ENCODE results near the gene SDC1. TPM values are rescaled to one million over a fixed set of nuclear protein-coding genes. Genes with fewer than 3 reads are reported as not detected.

The SDC1 gene
- polyA plus RNA-seq, 4 donors: 36.9 to 89.9 (median 58.3) TPM

DNA sequence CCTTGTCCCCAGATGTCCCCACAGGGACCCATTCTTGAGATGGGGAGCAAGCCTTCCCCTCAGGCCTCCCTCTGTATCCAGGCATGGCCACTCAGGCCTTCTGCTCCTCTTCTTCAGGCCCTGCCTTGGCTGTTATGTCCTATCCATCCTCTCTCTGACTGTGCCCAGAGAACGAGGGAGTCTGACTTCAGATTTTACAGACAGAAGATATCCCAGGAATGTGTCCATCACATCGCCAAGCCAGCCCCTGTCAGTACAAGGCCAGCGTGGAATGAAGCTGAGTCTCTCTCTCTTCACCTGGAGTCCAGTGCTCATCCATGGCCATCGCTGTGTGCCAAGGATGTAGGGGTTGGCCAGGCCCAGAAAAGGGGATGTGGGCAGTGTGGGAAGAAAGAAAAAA, 57.6 kb downstream of the SDC1 start:
- Histone ChIP-seq H3K4me1 (ENCODE audit: control insufficient read depth in 3 of 3, insufficient read depth in 2 of 3, low read depth in 1 of 3, low read length in 2 of 3) (peaks cover 0 to 21% (median 0%) of the 10 kb centered on the region in 3 donors), H3K9me3 (ENCODE audit: control insufficient read depth in 2 of 2, insufficient read depth in 1 of 2, low read depth in 1 of 2, low read length in 1 of 2) (no peaks in the 10 kb centered on the region), H3K27ac (ENCODE audit: low read depth in 1 of 3, low read length in 2 of 3) (no peak overlapping the region), H3K27me3 (ENCODE audit: control insufficient read depth in 3 of 3, insufficient read depth in 3 of 3, low read length in 3 of 3) (no peaks in the 10 kb centered on the region), H3K36me3 (ENCODE audit: control insufficient read depth in 3 of 3, insufficient read depth in 2 of 3, low read depth in 1 of 3, low read length in 3 of 3) (no peaks in the 10 kb centered on the region), H3K4me3 (ENCODE audit: low read depth in 1 of 3, low read length in 3 of 3) (no peak overlapping the region)
- DNase-seq (no peak), FAIRE-seq (no peak)
- 84 to 89% (median 86%) methylated on average over 4 of the region's 4 CpGs for WGBS, 3 donors

DNA sequence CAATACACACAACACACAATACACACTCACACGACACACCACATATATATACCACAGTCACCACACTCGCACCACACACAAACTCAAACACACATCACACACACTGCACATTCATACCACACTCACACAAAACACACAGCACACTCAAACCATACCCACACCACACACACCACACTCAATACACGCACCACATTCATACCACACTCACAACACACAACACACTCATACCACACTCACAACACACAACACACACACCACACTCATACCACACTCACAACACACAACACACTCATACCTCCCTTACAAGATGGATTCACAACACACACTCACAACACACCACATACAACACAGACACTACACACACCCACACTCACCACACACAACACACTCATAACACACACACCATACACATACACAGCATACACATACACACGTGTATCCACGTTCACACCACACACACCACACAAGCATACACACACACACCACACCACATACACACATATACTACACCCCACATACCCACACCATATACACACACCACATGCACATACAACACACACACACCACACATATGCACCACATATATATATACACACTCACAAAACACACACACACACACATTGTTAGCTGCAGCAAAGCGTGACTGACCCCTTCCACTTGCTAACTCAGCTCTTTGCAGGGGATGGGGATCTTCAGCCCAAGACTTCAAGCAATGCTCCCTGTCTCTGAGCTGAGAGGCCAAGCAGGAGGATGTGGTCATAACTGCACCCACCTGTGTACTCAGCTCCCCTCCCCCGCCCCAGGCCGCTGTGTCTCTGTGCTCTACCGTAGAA, 59.0 kb downstream of the SDC1 start:
- FAIRE-seq: no peak

DNA sequence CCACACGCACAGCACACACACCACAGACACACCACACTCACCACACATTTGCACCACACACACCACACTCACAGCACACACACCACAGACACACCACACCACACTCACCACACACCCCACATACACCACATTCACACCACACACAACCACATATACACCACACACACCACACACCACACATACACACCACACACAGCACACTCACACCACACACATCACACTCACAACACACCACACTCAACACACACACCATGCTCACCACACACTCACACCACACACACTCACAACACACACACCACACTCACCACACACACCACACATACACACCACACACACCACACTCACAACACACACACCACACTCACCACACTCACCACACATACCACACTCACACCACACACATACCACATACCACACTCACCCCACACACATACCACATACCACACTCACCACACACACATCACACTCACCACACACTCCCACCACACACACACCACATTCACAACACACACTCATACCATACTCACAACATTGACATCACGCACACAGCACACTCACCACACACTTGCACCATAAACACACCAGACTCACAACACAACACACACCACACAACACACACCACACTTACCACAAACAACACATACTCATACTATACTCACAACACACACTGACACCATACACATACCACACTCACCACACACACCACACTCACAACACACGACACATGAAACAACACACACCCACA, 60.0 kb downstream of the SDC1 start:
- H3K27ac ChIP-seq (ENCODE audit: low read depth in 1 of 3, low read length in 2 of 3): no peak overlapping the region
- no peaks in the 10 kb centered on the region for H3K9me3 ChIP-seq (ENCODE audit: control insufficient read depth in 2 of 2, insufficient read depth in 1 of 2, low read depth in 1 of 2, low read length in 1 of 2)
- H3K4me3 ChIP-seq (ENCODE audit: low read depth in 1 of 3, low read length in 3 of 3): no peak overlapping the region
- peaks cover 0 to under 1% (median 0%) of the 10 kb centered on the region in 3 donors for H3K4me1 ChIP-seq (ENCODE audit: control insufficient read depth in 3 of 3, insufficient read depth in 2 of 3, low read depth in 1 of 3, low read length in 2 of 3)
- no peak for FAIRE-seq
- WGBS, 3 donors: 84 to 93% (median 92%) methylated on average over 3 of the region's 3 CpGs
- H3K27me3 ChIP-seq (ENCODE audit: control insufficient read depth in 3 of 3, insufficient read depth in 3 of 3, low read length in 3 of 3): no peaks in the 10 kb centered on the region
- peaks cover 0 to 3% (median 0%) of the 10 kb centered on the region in 3 donors for H3K36me3 ChIP-seq (ENCODE audit: control insufficient read depth in 3 of 3, insufficient read depth in 2 of 3, low read depth in 1 of 3, low read length in 3 of 3)
- DNase-seq: no peak

More for the DNA sequence above, 59.0 kb downstream of the SDC1 start:
- Histone ChIP-seq H3K36me3 (ENCODE audit: control insufficient read depth in 3 of 3, insufficient read depth in 2 of 3, low read depth in 1 of 3, low read length in 3 of 3) (peaks cover 0 to 3% (median 0%) of the 10 kb centered on the region in 3 donors), H3K27ac (ENCODE audit: low read depth in 1 of 3, low read length in 2 of 3) (no peak overlapping the region), H3K27me3 (ENCODE audit: control insufficient read depth in 3 of 3, insufficient read depth in 3 of 3, low read length in 3 of 3) (no peaks in the 10 kb centered on the region), H3K4me1 (ENCODE audit: control insufficient read depth in 3 of 3, insufficient read depth in 2 of 3, low read depth in 1 of 3, low read length in 2 of 3) (peaks cover 0 to 10% (median 0%) of the 10 kb centered on the region in 3 donors), H3K4me3 (ENCODE audit: low read depth in 1 of 3, low read length in 3 of 3) (no peak overlapping the region), H3K9me3 (ENCODE audit: control insufficient read depth in 2 of 2, insufficient read depth in 1 of 2, low read depth in 1 of 2, low read length in 1 of 2) (no peaks in the 10 kb centered on the region)
- WGBS, 3 donors: 81 to 89% (median 88%) methylated on average over 9 of the region's 9 CpGs
- no peak for DNase-seq

DNA sequence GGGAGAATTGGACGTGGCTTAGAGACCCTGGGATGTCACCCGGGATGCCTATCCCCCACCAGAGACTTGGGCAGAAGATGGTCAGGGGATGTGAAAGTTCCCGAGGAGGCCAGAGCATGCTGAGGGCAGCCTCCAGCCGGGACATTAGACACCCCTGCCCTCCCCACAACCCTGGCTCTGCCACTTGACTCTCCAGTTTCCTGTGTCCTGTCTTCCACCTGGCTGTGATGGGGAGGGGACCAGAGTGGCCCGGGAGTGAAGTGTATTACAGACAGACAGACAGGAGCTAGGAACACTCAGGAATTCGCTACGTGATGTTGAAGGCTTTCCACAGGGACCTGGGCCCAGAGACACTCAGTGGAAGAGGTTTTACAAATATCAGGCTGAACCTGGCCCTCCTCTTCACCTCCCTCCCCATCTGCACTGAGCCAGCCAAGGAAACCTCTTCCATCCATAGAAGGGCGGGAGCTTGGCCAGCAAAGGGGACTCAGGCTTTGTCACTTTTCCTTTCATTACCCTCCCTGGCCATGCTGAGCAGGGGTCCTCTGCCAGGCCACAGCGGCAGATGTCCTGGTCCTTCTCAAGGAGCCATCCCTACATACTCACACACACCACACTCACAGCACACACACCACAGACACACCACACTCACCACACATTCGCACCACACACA, 60.7 kb downstream of the SDC1 start:
- FAIRE-seq: no peak
- H3K4me3 ChIP-seq (ENCODE audit: low read depth in 1 of 3, low read length in 3 of 3): no peak overlapping the region
- DNase-seq: no peak
- 68 to 86% (median 76%) methylated on average over 10 of the region's 10 CpGs for WGBS, 3 donors
- H3K36me3 ChIP-seq (ENCODE audit: control insufficient read depth in 3 of 3, insufficient read depth in 2 of 3, low read depth in 1 of 3, low read length in 3 of 3): peaks cover 0 to 3% (median 0%) of the 10 kb centered on the region in 3 donors
- no peak overlapping the region for H3K27ac ChIP-seq (ENCODE audit: low read depth in 1 of 3, low read length in 2 of 3)
- no peaks in the 10 kb centered on the region for H3K4me1 ChIP-seq (ENCODE audit: control insufficient read depth in 3 of 3, insufficient read depth in 2 of 3, low read depth in 1 of 3, low read length in 2 of 3)
- H3K27me3 ChIP-seq (ENCODE audit: control insufficient read depth in 3 of 3, insufficient read depth in 3 of 3, low read length in 3 of 3): no peaks in the 10 kb centered on the region
- no peaks in the 10 kb centered on the region for H3K9me3 ChIP-seq (ENCODE audit: control insufficient read depth in 2 of 2, insufficient read depth in 1 of 2, low read depth in 1 of 2, low read length in 1 of 2)

DNA sequence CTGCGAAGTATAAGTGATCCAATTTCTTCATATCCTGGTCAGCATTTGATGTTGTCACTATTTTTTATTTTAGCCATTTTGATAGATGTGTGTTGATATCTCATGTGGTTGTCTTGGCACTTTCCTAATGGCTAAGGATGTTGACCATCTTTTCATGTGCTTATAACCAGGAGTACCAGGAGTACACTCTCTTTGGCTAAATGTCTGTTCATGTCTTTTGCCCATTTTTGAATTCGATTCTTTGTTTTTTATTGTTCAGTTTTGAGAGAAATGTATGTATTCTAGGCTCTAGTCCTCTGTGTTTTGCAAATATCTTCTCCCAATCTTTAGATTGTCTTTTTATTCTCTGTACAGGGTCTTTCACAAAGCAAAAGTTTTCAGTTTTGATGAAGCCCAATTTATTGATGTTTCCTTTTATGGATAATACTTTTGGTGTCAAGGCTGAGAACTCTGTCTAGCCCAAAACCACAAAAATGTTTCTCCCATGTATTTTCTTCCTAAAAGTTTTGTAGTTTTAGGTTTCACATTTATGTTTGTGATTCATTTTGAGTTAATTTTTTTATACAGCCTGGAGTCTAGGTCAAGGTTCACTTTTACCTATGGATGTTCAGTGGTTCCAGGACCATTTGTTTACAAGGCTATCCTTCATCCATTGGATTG, 65.4 kb downstream of the SDC1 start:
- Histone ChIP-seq H3K9me3 (ENCODE audit: control insufficient read depth in 2 of 2, insufficient read depth in 1 of 2, low read depth in 1 of 2, low read length in 1 of 2) (no peaks in the 10 kb centered on the region), H3K27me3 (ENCODE audit: control insufficient read depth in 3 of 3, insufficient read depth in 3 of 3, low read length in 3 of 3) (no peaks in the 10 kb centered on the region), H3K4me1 (ENCODE audit: control insufficient read depth in 3 of 3, insufficient read depth in 2 of 3, low read depth in 1 of 3, low read length in 2 of 3) (peaks cover 2 to 21% (median 8%) of the 10 kb centered on the region in 3 donors), H3K4me3 (ENCODE audit: low read depth in 1 of 3, low read length in 3 of 3) (no peak overlapping the region), H3K27ac (ENCODE audit: low read depth in 1 of 3, low read length in 2 of 3) (no peak overlapping the region), H3K36me3 (ENCODE audit: control insufficient read depth in 3 of 3, insufficient read depth in 2 of 3, low read depth in 1 of 3, low read length in 3 of 3) (peaks cover 0 to 3% (median 0%) of the 10 kb centered on the region in 3 donors)
- no peak for DNase-seq
- WGBS, 3 donors: 75 to 97% (median 88%) methylated on average over 2 of the region's 2 CpGs
- no peak for FAIRE-seq

DNA sequence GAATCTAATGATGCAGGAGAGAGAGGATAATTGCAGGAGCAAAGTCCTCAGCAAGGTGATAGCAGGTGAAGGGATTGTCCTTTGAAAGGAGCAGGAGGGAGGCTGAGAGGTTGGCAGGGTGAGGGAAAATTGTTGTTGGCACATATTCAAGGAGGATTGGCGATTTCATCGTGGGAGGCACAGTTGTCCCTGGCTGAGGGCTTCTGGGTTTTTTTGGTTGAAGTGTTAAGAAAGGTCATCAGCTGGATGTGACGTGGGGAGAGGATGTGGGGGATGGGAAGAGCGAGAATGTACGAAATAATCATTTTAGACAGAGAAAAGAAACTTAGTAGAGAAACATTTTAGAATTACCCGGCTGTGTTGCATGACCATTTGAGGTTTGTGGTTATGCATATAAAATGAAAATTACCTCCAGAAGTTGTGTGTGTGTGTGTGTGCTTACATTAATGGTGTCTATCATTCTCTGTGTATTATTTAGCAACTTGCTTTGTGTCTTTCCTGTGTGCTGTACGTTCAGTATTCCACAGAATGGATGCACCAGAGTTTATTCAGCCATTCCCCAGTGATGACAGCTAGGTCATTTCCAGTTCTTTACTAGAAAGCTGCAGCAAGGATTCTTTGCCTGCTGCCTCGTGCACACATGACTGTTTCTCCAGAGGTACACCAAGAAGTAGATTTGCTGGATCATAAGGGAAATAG, 67.6 kb downstream of the SDC1 start:
- 8 to 26% (median 11%) methylated on average over 8 of the region's 8 CpGs for WGBS, 3 donors
- no peaks in the 10 kb centered on the region for H3K9me3 ChIP-seq (ENCODE audit: control insufficient read depth in 2 of 2, insufficient read depth in 1 of 2, low read depth in 1 of 2, low read length in 1 of 2)
- H3K4me3 ChIP-seq (ENCODE audit: low read depth in 1 of 3, low read length in 3 of 3): peak overlapping the region in 1 of 3 donors; percentile 15
- no peaks in the 10 kb centered on the region for H3K27me3 ChIP-seq (ENCODE audit: control insufficient read depth in 3 of 3, insufficient read depth in 3 of 3, low read length in 3 of 3)
- DNase-seq: peak in 1 of 2 donors; percentile 95
- FAIRE-seq: no peak
- peaks cover 2 to 21% (median 8%) of the 10 kb centered on the region in 3 donors for H3K4me1 ChIP-seq (ENCODE audit: control insufficient read depth in 3 of 3, insufficient read depth in 2 of 3, low read depth in 1 of 3, low read length in 2 of 3)
- H3K36me3 ChIP-seq (ENCODE audit: control insufficient read depth in 3 of 3, insufficient read depth in 2 of 3, low read depth in 1 of 3, low read length in 3 of 3): peaks cover 0 to 3% (median 0%) of the 10 kb centered on the region in 3 donors
- H3K27ac ChIP-seq (ENCODE audit: low read depth in 1 of 3, low read length in 2 of 3): peak overlapping the region; percentile 75 to 88 (median 82)

DNA sequence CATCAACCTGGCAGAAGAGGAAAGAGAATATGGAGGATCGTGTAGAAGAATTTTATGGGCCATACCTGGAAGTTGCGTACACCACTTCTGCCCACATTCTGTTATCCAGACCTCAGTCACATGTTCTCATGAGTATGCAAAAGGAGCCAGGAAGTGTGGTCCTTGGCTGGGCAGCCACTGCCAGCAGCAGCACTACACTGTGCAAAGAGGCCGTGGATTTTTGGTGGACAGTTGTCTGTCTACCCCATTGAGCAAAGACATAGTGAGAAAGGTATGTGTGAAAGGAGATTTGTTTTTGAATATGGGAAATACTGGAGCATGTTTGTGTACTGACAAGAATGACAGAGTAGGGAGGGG, 68.1 kb downstream of the SDC1 start:
- H3K27ac ChIP-seq (ENCODE audit: low read depth in 1 of 3, low read length in 2 of 3): peak overlapping the region; percentile 75 to 88 (median 82)
- H3K36me3 ChIP-seq (ENCODE audit: control insufficient read depth in 3 of 3, insufficient read depth in 2 of 3, low read depth in 1 of 3, low read length in 3 of 3): peaks cover 0 to under 1% (median 0%) of the 10 kb centered on the region in 3 donors
- H3K4me1 ChIP-seq (ENCODE audit: control insufficient read depth in 3 of 3, insufficient read depth in 2 of 3, low read depth in 1 of 3, low read length in 2 of 3): peaks cover 2 to 21% (median 8%) of the 10 kb centered on the region in 3 donors
- H3K4me3 ChIP-seq (ENCODE audit: low read depth in 1 of 3, low read length in 3 of 3): no peak overlapping the region
- WGBS, 3 donors: 8 to 59% (median 23%) methylated on average over 3 of the region's 3 CpGs
- H3K27me3 ChIP-seq (ENCODE audit: control insufficient read depth in 3 of 3, insufficient read depth in 3 of 3, low read length in 3 of 3): no peaks in the 10 kb centered on the region
- FAIRE-seq (no peak), DNase-seq (peak in 1 of 2 donors; percentile 93)
- H3K9me3 ChIP-seq (ENCODE audit: control insufficient read depth in 2 of 2, insufficient read depth in 1 of 2, low read depth in 1 of 2, low read length in 1 of 2): no peaks in the 10 kb centered on the region
